ENCODE measurements around the gene ATAD3A. TPM values are rescaled to one million over a fixed set of nuclear protein-coding genes. Genes with fewer than 3 reads are reported as not detected.
A peak's percentile ranks its signal among the peaks of the same experiment; 100 is the strongest.
"Not testable (repeated sequence)": the region's sequence is repeated elsewhere in the genome, so short reads cannot be mapped to it uniquely, and the experiment has no call there.

The ATAD3A gene
- total and polyA plus RNA-seq, 9 donors = 2.8 to 23.9 (median 16.9) TPM

GRCh38 chr1:1531947-1532346 is 20.0 kb downstream of the ATAD3A start:
- no peak overlapping the region for H3K27ac ChIP-seq
- no peaks in the 10 kb centered on the region for H3K27me3 ChIP-seq
- H3K36me3 ChIP-seq = no peaks in the 10 kb centered on the region
- DNase-seq = no peak
- TF ChIP-seq EP300 (IDR thresholded peaks at IDR 0.05) (no peak), POLR2A (IDR thresholded peaks at IDR 0.05) (no peak), CTCF (IDR thresholded peaks at IDR 0.05) (no peak)
- WGBS, 3 donors = 91 to 95% (median 93%) methylated on average over 4 of the region's 4 CpGs
- H3K4me1 ChIP-seq (ENCODE audit: insufficient read depth) = peaks cover 3% of the 10 kb centered on the region
- H3K9me3 ChIP-seq = peaks cover 0 to 5% of the 10 kb centered on the region in 2 donors
- intact Hi-C loops (cut with DNase I) = no loop called here
- no peak overlapping the region for H3K4me3 ChIP-seq

GRCh38 chr1:1533176-1533893 is 21.4 kb downstream of the ATAD3A start:
- H3K4me3 ChIP-seq; H3K9me3 ChIP-seq; H3K4me1 ChIP-seq (ENCODE audit: insufficient read depth); H3K36me3 ChIP-seq; H3K27ac ChIP-seq; intact Hi-C loops (cut with DNase I); H3K27me3 ChIP-seq: not testable (repeated sequence)
- 60 to 84% (median 81%) methylated on average over 9 to 22 of the region's 22 CpGs for WGBS, 3 donors
- DNase-seq = peak in 1 of 5 donors; percentile 20

GRCh38 chr1:1533894-1534291 is 21.9 kb downstream of the ATAD3A start:
- H3K9me3 ChIP-seq; intact Hi-C loops (cut with DNase I); H3K4me1 ChIP-seq (ENCODE audit: insufficient read depth); DNase-seq; H3K27ac ChIP-seq; H3K36me3 ChIP-seq; H3K4me3 ChIP-seq; H3K27me3 ChIP-seq: not testable (repeated sequence)
- 70 to 85% (median 77%) methylated on average over 7 to 18 of the region's 18 CpGs for WGBS, 3 donors

GRCh38 chr1:1534401-1535154 is 22.6 kb downstream of the ATAD3A start:
- H3K4me1 ChIP-seq (ENCODE audit: insufficient read depth) = peaks cover 12% of the 10 kb centered on the region
- DNase-seq = peak in 1 of 5 donors; percentile 30
- no peak overlapping the region for H3K27ac ChIP-seq
- TF ChIP-seq CTCF (IDR thresholded peaks at IDR 0.05) = no peak
- no peak for TF ChIP-seq POLR2A (IDR thresholded peaks at IDR 0.05)
- no peak for TF ChIP-seq EP300 (IDR thresholded peaks at IDR 0.05)
- peaks cover 0 to 5% of the 10 kb centered on the region in 2 donors for H3K9me3 ChIP-seq
- WGBS, 3 donors = 87 to 91% (median 89%) methylated on average over 24 to 31 of the region's 31 CpGs
- intact Hi-C loops (cut with DNase I) = no loop called here
- H3K36me3 ChIP-seq = no peaks in the 10 kb centered on the region
- H3K27me3 ChIP-seq = no peaks in the 10 kb centered on the region
- H3K4me3 ChIP-seq = no peak overlapping the region

GRCh38 chr1:1535201-1536018 is 23.4 kb downstream of the ATAD3A start:
- Histone ChIP-seq H3K36me3 (no peaks in the 10 kb centered on the region), H3K27me3 (no peaks in the 10 kb centered on the region), H3K27ac (no peak overlapping the region), H3K4me3 (no peak overlapping the region), H3K4me1 (ENCODE audit: insufficient read depth) (peaks cover 12% of the 10 kb centered on the region), H3K9me3 (peaks cover 0 to 5% of the 10 kb centered on the region in 2 donors)
- 92 to 95% (median 92%) methylated on average over 61 to 66 of the region's 66 CpGs for whole genome bisulfite sequencing, 3 donors
- no peak for TF ChIP-seq CTCF (IDR thresholded peaks at IDR 0.05)
- no peak for TF ChIP-seq EP300 (IDR thresholded peaks at IDR 0.05)
- TF ChIP-seq POLR2A (IDR thresholded peaks at IDR 0.05) = no peak
- intact Hi-C loops (cut with DNase I) = no loop called here
- peak in 1 of 5 donors; percentile 29 for DNase-seq

Measured in ovary (tissue), 9 donors.